ENCODE measurements around the gene CBS.
"Not testable (repeated sequence)": the region's sequence is repeated elsewhere in the genome, so short reads cannot be mapped to it uniquely, and the experiment has no call there.

The CBS gene

DNA sequence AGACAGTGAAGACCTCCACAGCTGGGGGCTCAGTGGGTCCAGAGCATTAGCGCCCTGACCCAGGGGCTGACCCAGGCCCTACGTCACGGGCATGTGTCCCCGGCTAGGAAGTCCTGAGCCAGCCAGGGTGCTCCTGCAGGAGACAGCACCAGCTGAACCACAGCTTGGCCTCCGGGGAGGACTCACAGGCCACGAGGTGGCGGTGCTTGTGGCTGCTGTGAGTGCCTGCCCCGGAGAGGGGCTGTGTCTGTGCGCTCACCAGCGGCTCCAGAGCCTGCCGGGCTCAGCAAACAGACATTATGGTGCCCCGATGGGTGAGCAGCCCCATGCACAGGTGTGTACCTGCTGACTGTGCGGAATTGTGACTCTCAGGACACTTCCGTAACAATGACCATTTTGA is 31.1 kb downstream of the CBS start:
- H3K18ac ChIP-seq (ENCODE audit: low read length); H3K36me3 ChIP-seq (ENCODE audit: control insufficient read depth in 1 of 2, insufficient read depth in 2 of 2, low read length in 2 of 2); H2BK120ac ChIP-seq (ENCODE audit: insufficient read depth, low read length, poor library complexity); H2BK5ac ChIP-seq (ENCODE audit: low read depth, low read length, poor library complexity); H3K4me3 ChIP-seq (ENCODE audit: low read depth, low read length); H3K9ac ChIP-seq (ENCODE audit: low read length); H2AK5ac ChIP-seq (ENCODE audit: low read length); H2AFZ ChIP-seq (ENCODE audit: insufficient read depth, low read length, poor library complexity); H3K4ac ChIP-seq (ENCODE audit: low read depth, low read length); DNase-seq; H3K4me1 ChIP-seq (ENCODE audit: control insufficient read depth in 1 of 2, insufficient read depth in 2 of 2, low read length in 2 of 2); H4K91ac ChIP-seq (ENCODE audit: low read depth, low read length); H3K79me1 ChIP-seq (ENCODE audit: low read length); H4K8ac ChIP-seq (ENCODE audit: low read depth, low read length); H3K79me2 ChIP-seq (ENCODE audit: control insufficient read depth, insufficient read depth, low read length, poor library complexity); H4K12ac ChIP-seq (ENCODE audit: low read depth, low read length); H3K23ac ChIP-seq (ENCODE audit: low read length); H3K27ac ChIP-seq (ENCODE audit: low read depth, low read length); H3K9me3 ChIP-seq (ENCODE audit: insufficient read depth, low read depth, low read length); H2BK12ac ChIP-seq (ENCODE audit: low read length); H3K14ac ChIP-seq (ENCODE audit: low read length); H3K27me3 ChIP-seq (ENCODE audit: insufficient read depth, low read length); H3K4me2 ChIP-seq (ENCODE audit: low read length): not testable (repeated sequence)
- no CpG with 5 or more reads among the region's 14 CpGs for WGBS (ENCODE audit: extremely low coverage, insufficient coverage, insufficient read length)

DNA sequence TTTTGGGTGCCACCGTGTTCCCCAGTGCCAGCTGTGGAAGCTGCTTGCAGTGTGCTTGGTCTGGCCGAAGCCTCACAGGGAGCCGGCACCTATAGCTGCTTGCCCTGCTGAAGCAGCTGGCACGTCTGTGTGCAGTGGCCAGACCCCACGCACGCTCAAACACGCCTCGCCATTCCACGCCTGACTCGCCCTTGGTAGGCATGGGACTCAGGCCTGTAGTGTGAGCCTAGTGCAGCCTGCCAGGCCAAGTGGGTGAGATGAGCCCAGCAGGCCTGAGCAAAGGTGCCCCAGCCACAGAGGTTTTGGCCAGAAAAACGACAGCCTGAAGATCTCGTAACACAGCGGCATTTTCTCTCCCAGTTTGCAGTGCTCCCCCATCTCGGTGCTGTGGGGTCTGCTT is 32.3 kb downstream of the CBS start:
- H2BK12ac ChIP-seq (ENCODE audit: low read length); H3K9ac ChIP-seq (ENCODE audit: low read length); H4K91ac ChIP-seq (ENCODE audit: low read depth, low read length); H3K4me1 ChIP-seq (ENCODE audit: control insufficient read depth in 1 of 2, insufficient read depth in 2 of 2, low read length in 2 of 2); H2BK5ac ChIP-seq (ENCODE audit: low read depth, low read length, poor library complexity); H3K79me1 ChIP-seq (ENCODE audit: low read length); H3K36me3 ChIP-seq (ENCODE audit: control insufficient read depth in 1 of 2, insufficient read depth in 2 of 2, low read length in 2 of 2); H3K27me3 ChIP-seq (ENCODE audit: insufficient read depth, low read length); DNase-seq; H3K9me3 ChIP-seq (ENCODE audit: insufficient read depth, low read depth, low read length); H3K79me2 ChIP-seq (ENCODE audit: control insufficient read depth, insufficient read depth, low read length, poor library complexity); H3K4me3 ChIP-seq (ENCODE audit: low read depth, low read length); H2BK120ac ChIP-seq (ENCODE audit: insufficient read depth, low read length, poor library complexity); H2AK5ac ChIP-seq (ENCODE audit: low read length); H3K4me2 ChIP-seq (ENCODE audit: low read length); H3K18ac ChIP-seq (ENCODE audit: low read length); H3K23ac ChIP-seq (ENCODE audit: low read length); H3K4ac ChIP-seq (ENCODE audit: low read depth, low read length); H4K8ac ChIP-seq (ENCODE audit: low read depth, low read length); H3K14ac ChIP-seq (ENCODE audit: low read length); H3K27ac ChIP-seq (ENCODE audit: low read depth, low read length); H2AFZ ChIP-seq (ENCODE audit: insufficient read depth, low read length, poor library complexity); H4K12ac ChIP-seq (ENCODE audit: low read depth, low read length): not testable (repeated sequence)
- WGBS (ENCODE audit: extremely low coverage, insufficient coverage, insufficient read length): no CpG with 5 or more reads among the region's 14 CpGs

GRCh38 chr21:43042169-43042568 is 33.5 kb downstream of the CBS start:
- H3K9me3 ChIP-seq (ENCODE audit: insufficient read depth, low read depth, low read length); H3K4me2 ChIP-seq (ENCODE audit: low read length); H3K4me1 ChIP-seq (ENCODE audit: control insufficient read depth in 1 of 2, insufficient read depth in 2 of 2, low read length in 2 of 2); DNase-seq; H2AK5ac ChIP-seq (ENCODE audit: low read length); H3K4ac ChIP-seq (ENCODE audit: low read depth, low read length); H3K27ac ChIP-seq (ENCODE audit: low read depth, low read length); H3K79me1 ChIP-seq (ENCODE audit: low read length); H3K23ac ChIP-seq (ENCODE audit: low read length); H4K91ac ChIP-seq (ENCODE audit: low read depth, low read length); H3K14ac ChIP-seq (ENCODE audit: low read length); H2BK12ac ChIP-seq (ENCODE audit: low read length); H3K18ac ChIP-seq (ENCODE audit: low read length); H3K79me2 ChIP-seq (ENCODE audit: control insufficient read depth, insufficient read depth, low read length, poor library complexity); H2BK120ac ChIP-seq (ENCODE audit: insufficient read depth, low read length, poor library complexity); H4K12ac ChIP-seq (ENCODE audit: low read depth, low read length); H3K4me3 ChIP-seq (ENCODE audit: low read depth, low read length); H3K27me3 ChIP-seq (ENCODE audit: insufficient read depth, low read length); H4K8ac ChIP-seq (ENCODE audit: low read depth, low read length); H3K36me3 ChIP-seq (ENCODE audit: control insufficient read depth in 1 of 2, insufficient read depth in 2 of 2, low read length in 2 of 2); H2AFZ ChIP-seq (ENCODE audit: insufficient read depth, low read length, poor library complexity); H2BK5ac ChIP-seq (ENCODE audit: low read depth, low read length, poor library complexity); H3K9ac ChIP-seq (ENCODE audit: low read length): not testable (repeated sequence)
- WGBS (ENCODE audit: extremely low coverage, insufficient coverage, insufficient read length): no CpG with 5 or more reads among the region's 5 CpGs

DNA sequence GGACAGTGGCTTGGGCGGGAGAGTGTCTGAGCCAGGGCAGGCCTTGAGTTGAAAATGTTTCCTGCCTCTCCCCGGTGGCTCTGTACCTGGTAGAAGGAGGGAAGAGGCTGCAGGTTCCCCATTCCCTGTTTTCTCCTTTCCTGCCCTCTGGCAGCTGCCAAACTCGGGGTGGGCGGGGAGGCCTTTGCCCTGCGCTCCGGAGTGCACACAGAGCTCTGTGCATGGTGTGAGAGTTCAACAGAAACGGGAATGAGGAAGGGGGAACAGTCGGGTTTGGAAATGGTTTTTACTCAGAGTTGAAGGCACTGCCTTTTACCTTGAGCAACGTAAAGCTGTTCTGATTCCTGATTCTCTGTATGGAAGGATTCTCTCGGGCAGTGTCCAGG is 37.0 kb downstream of the CBS start:
- not testable (repeated sequence) for H3K18ac ChIP-seq (ENCODE audit: low read length); H3K27ac ChIP-seq (ENCODE audit: low read depth, low read length); H2BK12ac ChIP-seq (ENCODE audit: low read length); H2BK120ac ChIP-seq (ENCODE audit: insufficient read depth, low read length, poor library complexity); H3K4ac ChIP-seq (ENCODE audit: low read depth, low read length); H2AK5ac ChIP-seq (ENCODE audit: low read length); H3K14ac ChIP-seq (ENCODE audit: low read length); H3K27me3 ChIP-seq (ENCODE audit: insufficient read depth, low read length); H3K79me2 ChIP-seq (ENCODE audit: control insufficient read depth, insufficient read depth, low read length, poor library complexity); H3K9ac ChIP-seq (ENCODE audit: low read length); H3K4me1 ChIP-seq (ENCODE audit: control insufficient read depth in 1 of 2, insufficient read depth in 2 of 2, low read length in 2 of 2); H2AFZ ChIP-seq (ENCODE audit: insufficient read depth, low read length, poor library complexity); H4K12ac ChIP-seq (ENCODE audit: low read depth, low read length); H3K79me1 ChIP-seq (ENCODE audit: low read length); H3K23ac ChIP-seq (ENCODE audit: low read length); DNase-seq; H2BK5ac ChIP-seq (ENCODE audit: low read depth, low read length, poor library complexity); H3K4me3 ChIP-seq (ENCODE audit: low read depth, low read length); H3K9me3 ChIP-seq (ENCODE audit: insufficient read depth, low read depth, low read length); H3K36me3 ChIP-seq (ENCODE audit: control insufficient read depth in 1 of 2, insufficient read depth in 2 of 2, low read length in 2 of 2); H4K91ac ChIP-seq (ENCODE audit: low read depth, low read length); H4K8ac ChIP-seq (ENCODE audit: low read depth, low read length); H3K4me2 ChIP-seq (ENCODE audit: low read length)
- WGBS (ENCODE audit: extremely low coverage, insufficient coverage, insufficient read length): no CpG with 5 or more reads among the region's 10 CpGs

Data from trophoblast cell (in vitro differentiated cells and primary cell).